NCI-H446 (cell line): Measurements from ENCODE around the gene CSTF1.

Source experiments
- DNase-seq, 2 experiments: peaks; one replicate each; lab custom pipeline; 2025; lab: John Stamatoyannopoulos, UW

The CSTF1 gene

GRCh38 chr20:56429502-56429901 is 37.1 kb downstream of the CSTF1 start:
- DNase-seq, result no peak

DNA sequence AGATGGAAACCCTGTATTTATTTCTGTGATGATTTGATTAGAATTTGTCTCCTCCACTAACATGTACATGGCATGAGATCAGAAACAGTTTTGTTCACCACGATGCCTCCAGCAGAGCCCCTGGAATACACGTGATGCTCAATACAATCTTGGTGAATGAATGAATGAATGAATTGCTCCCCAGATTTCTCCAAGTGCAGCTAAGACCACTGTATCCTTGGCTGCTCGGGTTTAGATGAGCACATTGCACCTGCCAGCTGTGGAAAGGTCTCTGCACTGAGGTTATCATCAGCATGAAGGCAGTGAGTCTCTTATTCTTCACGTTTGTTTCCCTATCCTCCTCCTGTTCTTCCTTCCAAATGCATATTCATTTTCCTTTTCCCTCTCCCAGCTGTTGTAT is 37.5 kb downstream of the CSTF1 start:
- DNase-seq, result no peak

DNA sequence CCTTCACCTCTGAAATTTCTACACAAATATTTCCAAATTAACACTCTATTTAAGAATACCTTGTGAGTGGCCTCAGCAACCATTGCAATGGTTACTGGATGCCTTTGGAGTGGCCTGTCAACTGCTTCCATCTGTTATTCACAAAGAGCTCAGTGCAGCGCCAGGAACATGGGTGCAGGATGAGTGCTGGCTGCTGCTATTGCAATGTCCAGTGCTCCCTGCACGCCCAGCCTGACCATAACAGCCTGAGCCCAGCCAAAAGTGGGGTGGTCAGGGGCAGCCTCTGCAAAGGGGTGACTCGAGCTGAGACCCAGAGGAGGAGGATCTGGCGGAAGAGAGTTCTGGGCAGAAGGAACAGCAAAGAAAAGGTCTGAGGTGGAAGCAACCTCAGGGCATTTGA is 38.0 kb downstream of the CSTF1 start:
- no peak for DNase-seq

DNA sequence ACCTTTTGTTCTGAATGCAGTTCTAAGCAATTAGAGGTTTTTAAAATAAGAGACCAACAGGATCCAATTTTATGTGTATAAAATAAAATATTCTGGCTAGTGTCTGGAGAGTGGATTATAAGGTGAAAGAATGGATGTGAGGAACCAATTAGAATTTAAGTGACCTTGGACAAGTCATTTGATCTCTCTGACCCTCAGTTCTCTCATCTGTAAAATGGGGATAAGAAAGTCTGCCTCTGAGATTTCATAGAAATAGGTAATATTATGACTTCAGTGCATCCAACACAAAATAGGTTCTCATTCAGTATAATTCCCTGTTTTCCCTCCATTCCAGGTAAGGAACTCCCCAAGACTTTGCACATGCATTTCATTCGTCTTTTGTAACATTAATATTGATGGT is 38.5 kb downstream of the CSTF1 start:
- DNase-seq, result no peak

- DNase-seq, result no peak
These were observed 39.0 kb downstream of the CSTF1 start for GRCh38 chr20:56431471-56431870.

- DNase-seq, result no peak
These were observed 40.9 kb downstream of the CSTF1 start for GRCh38 chr20:56433221-56433879.

DNA sequence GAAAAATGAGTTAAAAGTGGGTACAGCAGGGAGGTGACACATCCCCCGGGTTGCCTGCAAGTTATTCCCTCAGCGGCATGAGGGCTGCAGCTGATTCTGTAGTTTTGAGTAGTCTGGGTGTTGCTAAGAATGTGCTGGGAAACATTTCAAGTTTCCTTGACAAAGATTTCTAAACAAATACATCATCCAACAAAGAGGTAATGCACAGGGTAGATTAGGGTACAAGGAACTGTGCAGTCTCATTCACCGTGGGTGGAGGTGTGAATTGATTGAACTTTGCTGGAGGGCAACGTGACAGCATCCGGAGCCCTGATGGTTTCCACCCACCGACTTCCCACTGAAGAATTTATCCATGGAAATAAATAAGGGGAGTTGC is 41.4 kb downstream of the CSTF1 start:
- DNase-seq, result no peak

DNA sequence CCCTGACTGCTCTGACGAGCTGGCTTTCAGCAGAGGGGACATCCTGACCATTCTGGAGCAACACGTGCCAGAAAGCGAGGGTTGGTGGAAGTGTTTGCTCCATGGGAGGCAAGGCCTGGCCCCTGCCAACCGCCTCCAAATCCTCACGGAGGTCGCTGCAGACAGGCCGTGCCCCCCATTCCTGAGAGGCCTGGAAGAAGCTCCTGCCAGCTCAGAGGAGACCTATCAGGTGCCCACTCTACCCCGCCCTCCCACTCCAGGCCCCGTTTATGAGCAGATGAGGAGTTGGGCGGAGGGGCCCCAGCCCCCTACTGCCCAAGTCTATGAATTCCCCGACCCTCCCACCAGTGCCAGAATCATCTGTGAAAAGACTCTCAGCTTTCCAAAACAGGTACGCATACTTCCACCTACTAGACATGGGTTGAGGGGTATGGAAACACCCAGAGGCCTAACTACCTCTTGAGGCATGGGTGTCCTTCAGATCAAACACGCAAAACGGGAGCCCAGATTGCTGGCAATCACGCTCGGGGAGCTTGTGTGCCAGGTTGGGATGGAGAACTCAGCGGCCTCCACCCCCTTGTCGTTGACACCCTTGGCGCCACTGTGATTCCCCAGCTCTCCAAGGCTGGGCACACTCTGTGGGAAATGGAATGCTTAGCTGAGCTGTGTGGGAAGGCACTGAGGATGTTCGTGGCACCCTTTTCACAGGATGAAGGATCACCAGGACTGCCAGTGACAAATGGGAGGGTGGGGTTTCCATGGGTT is 44.9 kb downstream of the CSTF1 start:
- no peak for DNase-seq

DNA sequence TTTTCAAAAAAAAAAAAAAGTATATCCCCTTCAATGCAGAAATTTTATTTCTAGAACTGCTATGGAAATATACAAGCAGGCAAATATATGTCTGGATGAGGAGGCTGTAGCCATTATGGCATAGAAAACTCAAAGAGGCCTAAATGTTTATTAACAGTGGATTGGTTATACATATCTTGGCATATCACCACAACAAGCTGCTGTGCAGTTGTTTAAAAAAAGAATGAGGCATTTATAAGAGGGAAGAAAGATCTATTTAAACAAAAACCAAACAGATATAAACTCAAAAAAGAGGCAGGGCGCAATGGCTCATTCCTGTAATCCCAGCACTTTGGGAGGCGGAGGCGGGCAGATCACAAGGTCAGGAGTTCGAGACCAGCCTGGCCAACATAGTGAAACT is 45.8 kb downstream of the CSTF1 start:
- DNase-seq, result no peak

DNA sequence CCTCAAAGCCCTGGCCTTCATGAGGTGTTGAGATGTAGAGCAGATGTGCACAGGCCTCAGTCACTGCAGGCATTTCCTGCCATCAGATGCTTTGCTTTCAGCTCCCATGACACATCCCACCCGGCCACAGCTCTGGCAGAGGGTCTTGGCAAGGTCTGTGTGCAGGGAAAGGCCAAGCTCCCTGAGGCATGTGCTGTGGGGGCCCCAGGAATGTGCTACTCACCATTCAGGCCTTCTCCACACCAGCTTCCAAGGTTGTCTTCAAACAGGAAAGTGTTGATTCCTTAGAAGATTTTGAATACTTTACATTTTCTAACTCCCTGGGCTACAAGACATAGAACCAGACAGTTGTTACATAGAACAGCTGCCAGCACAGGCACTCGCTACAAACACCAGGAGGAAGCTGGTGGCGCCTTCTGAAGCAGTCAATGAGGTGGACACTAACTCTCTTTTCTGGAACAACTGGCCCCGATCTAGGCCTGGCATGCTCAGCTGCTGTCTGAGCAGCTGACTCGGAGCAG is 47.4 kb downstream of the CSTF1 start:
- DNase-seq, result no peak

DNA sequence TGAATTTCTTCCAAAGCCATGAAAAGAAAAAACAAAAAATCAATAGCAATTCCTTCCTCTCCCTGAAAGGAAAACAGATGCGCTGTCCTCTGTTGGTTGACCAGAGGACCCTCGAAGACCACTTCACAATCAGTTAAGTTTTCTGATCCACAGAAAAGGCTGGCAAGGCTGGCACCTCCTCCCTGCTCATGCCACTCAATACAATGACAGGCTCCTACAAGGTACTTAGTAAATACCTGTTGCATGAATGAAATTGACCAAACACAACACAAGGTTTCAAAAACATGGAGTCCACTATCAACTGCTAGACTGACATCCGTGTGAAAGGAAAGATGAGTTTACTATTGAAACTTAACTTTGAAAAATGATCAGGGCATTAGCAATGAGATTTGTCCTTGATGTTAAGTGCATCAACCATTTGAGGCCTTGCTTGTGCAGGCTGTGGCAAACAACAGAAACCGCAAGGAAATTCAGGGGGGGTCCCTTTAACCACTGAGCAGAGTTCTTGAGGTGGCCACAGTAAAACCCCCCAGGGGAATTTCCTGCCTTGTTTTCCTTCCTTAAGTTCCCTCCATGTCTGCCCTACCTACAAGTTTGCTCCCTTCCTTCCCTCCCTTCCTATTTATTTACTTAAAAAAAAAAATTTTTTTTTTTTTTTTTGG is 48.0 kb downstream of the CSTF1 start:
- DNase-seq, result no peak

GRCh38 chr20:56442389-56443365 is 50.2 kb downstream of the CSTF1 start:
- DNase-seq, result no peak

GRCh38 chr20:56443654-56444540 is 51.5 kb downstream of the CSTF1 start:
- no peak for DNase-seq

DNA sequence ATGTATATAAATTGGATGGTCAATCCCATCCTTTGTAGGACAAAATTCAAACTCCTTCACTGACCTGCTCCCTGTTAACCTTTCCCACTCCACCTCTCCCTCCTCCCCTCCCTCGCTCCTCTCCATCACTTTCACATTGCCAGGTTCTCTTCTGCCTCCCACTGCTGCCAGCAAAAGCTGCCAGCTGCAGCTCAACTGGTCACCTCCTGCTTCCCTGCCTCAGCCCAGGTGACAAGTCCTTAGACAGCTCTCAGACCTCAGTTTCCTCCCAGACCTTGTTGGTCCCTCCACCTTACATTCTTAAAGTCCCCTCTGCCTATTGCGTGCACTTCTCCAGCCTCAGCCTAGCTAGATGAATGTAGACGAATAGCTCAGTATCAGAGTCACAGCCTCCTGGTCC is 52.7 kb downstream of the CSTF1 start:
- DNase-seq, result no peak

- no peak for DNase-seq
These were observed 53.1 kb downstream of the CSTF1 start for GRCh38 chr20:56445540-56445939.

GRCh38 chr20:56447227-56447626 is 54.8 kb downstream of the CSTF1 start:
- DNase-seq, result no peak

DNA sequence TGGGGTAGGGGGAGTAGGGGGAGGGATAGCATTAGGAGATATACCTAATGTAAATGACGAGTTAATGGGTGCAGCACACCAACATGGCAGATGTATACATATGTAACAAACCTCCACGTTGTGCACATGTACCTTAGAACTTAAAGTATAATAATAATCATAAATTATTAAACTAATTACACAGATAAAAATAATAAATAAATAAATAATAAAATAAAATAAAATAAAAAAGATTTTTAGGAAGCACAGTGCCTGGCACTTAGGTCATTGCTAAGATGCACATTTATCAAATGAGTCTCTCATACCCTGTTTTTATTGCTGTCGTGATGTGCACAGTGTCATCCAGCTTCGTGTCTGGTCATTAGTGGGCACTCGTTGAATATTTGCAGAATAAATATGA is 57.0 kb downstream of the CSTF1 start:
- DNase-seq, result no peak

- DNase-seq, result no peak
These were observed 58.8 kb downstream of the CSTF1 start for GRCh38 chr20:56451056-56451765.

DNA sequence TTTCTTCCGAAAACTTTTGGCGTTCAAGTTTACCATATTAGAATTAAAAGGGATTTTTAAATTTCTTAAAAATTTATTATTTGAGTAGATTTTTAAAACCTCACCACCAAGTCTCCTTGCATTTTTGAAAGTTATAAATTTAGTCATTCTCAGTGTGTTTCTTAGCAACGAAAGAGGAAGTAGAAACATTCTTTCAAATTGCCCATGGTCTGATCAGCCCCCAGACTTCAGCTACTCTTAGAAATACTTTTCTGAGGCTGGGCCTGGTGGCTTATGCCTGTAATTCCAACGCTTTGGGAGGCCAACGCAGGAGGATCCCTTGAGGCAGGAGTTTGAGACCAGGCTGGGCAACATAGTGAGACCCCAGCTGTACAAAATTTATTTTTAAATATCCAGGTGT is 60.9 kb downstream of the CSTF1 start:
- DNase-seq, result no peak

- no peak for DNase-seq
These were observed 62.3 kb downstream of the CSTF1 start for GRCh38 chr20:56454754-56455153.
